GM12892 (cell line): ENCODE data around the gene DUS4L.

ENCODE experiments used
- POLR2A ChIP-seq: IDR thresholded peaks from 2 replicates; pipeline ENCODE4 v1.6.1; 2011; ENCODE audit warnings: low read depth, low read length, control low read depth
- POLR2AphosphoS5 ChIP-seq: IDR thresholded peaks from 2 replicates; pipeline ENCODE4 v1.6.1; 2011; ENCODE audit warnings: low read depth, low read length, control low read depth

DNA sequence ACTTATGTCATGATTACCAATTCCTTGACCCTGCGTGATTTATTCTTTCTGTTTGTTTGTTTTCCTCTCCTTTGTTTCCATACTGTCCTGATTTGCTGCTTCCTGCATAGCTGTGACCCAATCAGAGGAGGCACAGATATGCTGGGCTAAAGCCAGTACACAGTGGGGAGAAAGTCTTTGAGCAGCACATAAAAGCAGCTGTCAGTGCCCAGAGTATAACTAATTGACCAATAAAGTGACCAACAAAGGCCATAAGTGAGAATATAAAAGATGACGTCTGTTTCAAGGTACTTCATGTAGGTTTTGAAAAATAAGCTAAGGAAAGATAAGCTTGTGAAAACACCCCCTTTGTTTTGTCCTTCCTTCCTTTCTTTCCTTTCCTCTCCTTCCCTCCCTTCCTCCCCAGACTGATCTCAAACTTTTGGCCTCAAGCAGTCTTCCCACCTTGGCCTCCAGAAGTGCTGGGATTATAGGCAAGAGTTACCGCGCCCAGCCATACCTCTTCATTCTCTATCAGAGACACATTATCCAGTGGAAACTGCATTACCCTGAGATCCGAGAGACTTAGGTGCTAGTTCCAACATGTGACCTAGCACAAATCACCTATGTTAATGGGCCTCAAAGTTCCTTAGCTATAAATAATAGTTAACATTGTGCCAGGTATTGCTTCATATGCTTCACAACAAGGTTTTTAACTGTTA is 33.3 kb downstream of the DUS4L start:
- TF ChIP-seq POLR2A: no peak
- no peak for TF ChIP-seq POLR2AphosphoS5
